ENCODE measurements around the gene DSG1.
A peak's percentile ranks its signal among the peaks of the same experiment; 100 is the strongest.

DSG1 gene

GRCh38 chr18:31317860-31318259 is at the start of gene DSG1:
TSS of gene DSG1 (plus strand) at chr18:31318160. CDS start at chr18:31318301, 141 bp downstream.
- Histone ChIP-seq H3K27ac (ENCODE audit: low read length) (no peak within 1 kb of the TSS), H3K36me3 (ENCODE audit: control insufficient read depth, insufficient read depth, low read length) (no peaks in the 10 kb centered on the region), H3K9me3 (ENCODE audit: control insufficient read depth, insufficient read depth, low read length) (no peaks in the 10 kb centered on the region), H3K4me3 (ENCODE audit: low read length) (no peak within 1 kb of the TSS), H3K4me1 (ENCODE audit: control insufficient read depth, insufficient read depth, low read length) (no peaks in the 10 kb centered on the region), H3K27me3 (ENCODE audit: control insufficient read depth, insufficient read depth, low read length) (no peaks in the 10 kb centered on the region)
- DNase-seq (ENCODE audit: low read depth, low spot score), result no peak
- WGBS (ENCODE audit: insufficient coverage, insufficient read length), result no CpG with 5 or more reads among the region's 3 CpGs

- Histone ChIP-seq H3K36me3 (ENCODE audit: control insufficient read depth, insufficient read depth, low read length) (no peaks in the 10 kb centered on the region), H3K27me3 (ENCODE audit: control insufficient read depth, insufficient read depth, low read length) (no peaks in the 10 kb centered on the region), H3K9me3 (ENCODE audit: control insufficient read depth, insufficient read depth, low read length) (no peaks in the 10 kb centered on the region), H3K4me3 (ENCODE audit: low read length) (no peak overlapping the region), H3K27ac (ENCODE audit: low read length) (no peak overlapping the region), H3K4me1 (ENCODE audit: control insufficient read depth, insufficient read depth, low read length) (no peaks in the 10 kb centered on the region)
- no peak for DNase-seq (ENCODE audit: low read depth, low spot score)
- WGBS (ENCODE audit: insufficient coverage, insufficient read length), result no CpG with 5 or more reads among the region's 1 CpG
These were observed 49.0 kb upstream of the DSG1 start for GRCh38 chr18:31268985-31269406.

- no peak overlapping the region for H3K27ac ChIP-seq (ENCODE audit: low read length)
- no peaks in the 10 kb centered on the region for H3K4me1 ChIP-seq (ENCODE audit: control insufficient read depth, insufficient read depth, low read length)
- no CpG with 5 or more reads among the region's 6 CpGs for WGBS (ENCODE audit: insufficient coverage, insufficient read length)
- H3K27me3 ChIP-seq (ENCODE audit: control insufficient read depth, insufficient read depth, low read length), result no peaks in the 10 kb centered on the region
- DNase-seq (ENCODE audit: low read depth, low spot score), result no peak
- no peak overlapping the region for H3K4me3 ChIP-seq (ENCODE audit: low read length)
- no peaks in the 10 kb centered on the region for H3K9me3 ChIP-seq (ENCODE audit: control insufficient read depth, insufficient read depth, low read length)
- no peaks in the 10 kb centered on the region for H3K36me3 ChIP-seq (ENCODE audit: control insufficient read depth, insufficient read depth, low read length)
These were observed 48.4 kb upstream of the DSG1 start for GRCh38 chr18:31269566-31269965.

GRCh38 chr18:31270578-31270977 is 47.4 kb upstream of the DSG1 start:
- no peaks in the 10 kb centered on the region for H3K9me3 ChIP-seq (ENCODE audit: control insufficient read depth, insufficient read depth, low read length)
- H3K36me3 ChIP-seq (ENCODE audit: control insufficient read depth, insufficient read depth, low read length), result no peaks in the 10 kb centered on the region
- no peaks in the 10 kb centered on the region for H3K4me1 ChIP-seq (ENCODE audit: control insufficient read depth, insufficient read depth, low read length)
- no peak overlapping the region for H3K4me3 ChIP-seq (ENCODE audit: low read length)
- H3K27ac ChIP-seq (ENCODE audit: low read length), result no peak overlapping the region
- no peaks in the 10 kb centered on the region for H3K27me3 ChIP-seq (ENCODE audit: control insufficient read depth, insufficient read depth, low read length)
- WGBS (ENCODE audit: insufficient coverage, insufficient read length), result no CpG with 5 or more reads among the region's 4 CpGs
- DNase-seq (ENCODE audit: low read depth, low spot score), result no peak

- no peak overlapping the region for H3K27ac ChIP-seq (ENCODE audit: low read length)
- no peak for DNase-seq (ENCODE audit: low read depth, low spot score)
These were observed 44.0 kb upstream of the DSG1 start for GRCh38 chr18:31273812-31274527.

GRCh38 chr18:31274931-31275330 is 43.0 kb upstream of the DSG1 start:
- no CpG with 5 or more reads among the region's 2 CpGs for WGBS (ENCODE audit: insufficient coverage, insufficient read length)
- H3K4me3 ChIP-seq (ENCODE audit: low read length), result no peak overlapping the region
- no peaks in the 10 kb centered on the region for H3K4me1 ChIP-seq (ENCODE audit: control insufficient read depth, insufficient read depth, low read length)
- DNase-seq (ENCODE audit: low read depth, low spot score), result no peak
- no peak overlapping the region for H3K27ac ChIP-seq (ENCODE audit: low read length)
- no peaks in the 10 kb centered on the region for H3K9me3 ChIP-seq (ENCODE audit: control insufficient read depth, insufficient read depth, low read length)
- H3K27me3 ChIP-seq (ENCODE audit: control insufficient read depth, insufficient read depth, low read length), result no peaks in the 10 kb centered on the region
- H3K36me3 ChIP-seq (ENCODE audit: control insufficient read depth, insufficient read depth, low read length), result no peaks in the 10 kb centered on the region

More at GRCh38 chr18:31273812-31274527, 44.0 kb upstream of the DSG1 start:
- Histone ChIP-seq H3K9me3 (ENCODE audit: control insufficient read depth, insufficient read depth, low read length) (no peaks in the 10 kb centered on the region), H3K27me3 (ENCODE audit: control insufficient read depth, insufficient read depth, low read length) (no peaks in the 10 kb centered on the region), H3K4me3 (ENCODE audit: low read length) (no peak overlapping the region), H3K36me3 (ENCODE audit: control insufficient read depth, insufficient read depth, low read length) (no peaks in the 10 kb centered on the region), H3K4me1 (ENCODE audit: control insufficient read depth, insufficient read depth, low read length) (no peaks in the 10 kb centered on the region)
- WGBS (ENCODE audit: insufficient coverage, insufficient read length), result no CpG with 5 or more reads among the region's 5 CpGs

- no CpG with 5 or more reads among the region's 3 CpGs for whole genome bisulfite sequencing (ENCODE audit: insufficient coverage, insufficient read length)
- no peaks in the 10 kb centered on the region for H3K4me1 ChIP-seq (ENCODE audit: control insufficient read depth, insufficient read depth, low read length)
- H3K27me3 ChIP-seq (ENCODE audit: control insufficient read depth, insufficient read depth, low read length), result no peaks in the 10 kb centered on the region
- H3K27ac ChIP-seq (ENCODE audit: low read length), result no peak overlapping the region
- H3K36me3 ChIP-seq (ENCODE audit: control insufficient read depth, insufficient read depth, low read length), result no peaks in the 10 kb centered on the region
- no peaks in the 10 kb centered on the region for H3K9me3 ChIP-seq (ENCODE audit: control insufficient read depth, insufficient read depth, low read length)
- DNase-seq (ENCODE audit: low read depth, low spot score), result no peak
- H3K4me3 ChIP-seq (ENCODE audit: low read length), result no peak overlapping the region
These were observed 42.1 kb upstream of the DSG1 start for GRCh38 chr18:31275722-31276463.

- no peak overlapping the region for H3K27ac ChIP-seq (ENCODE audit: low read length)
- H3K9me3 ChIP-seq (ENCODE audit: control insufficient read depth, insufficient read depth, low read length), result no peaks in the 10 kb centered on the region
- no peaks in the 10 kb centered on the region; the same call in 1 of the 2 replicates for H3K4me1 ChIP-seq (ENCODE audit: control insufficient read depth, insufficient read depth, low read length)
- DNase-seq (ENCODE audit: low read depth, low spot score), result no peak
- no peak overlapping the region for H3K4me3 ChIP-seq (ENCODE audit: low read length)
- no peaks in the 10 kb centered on the region for H3K36me3 ChIP-seq (ENCODE audit: control insufficient read depth, insufficient read depth, low read length)
- WGBS (ENCODE audit: insufficient coverage, insufficient read length), result no CpG with 5 or more reads among the region's 1 CpG
- no peaks in the 10 kb centered on the region for H3K27me3 ChIP-seq (ENCODE audit: control insufficient read depth, insufficient read depth, low read length)
These were observed 39.3 kb upstream of the DSG1 start for GRCh38 chr18:31278609-31279071.

GRCh38 chr18:31280502-31280901 is 37.5 kb upstream of the DSG1 start:
- no CpG with 5 or more reads among the region's 2 CpGs for WGBS (ENCODE audit: insufficient coverage, insufficient read length)

GRCh38 chr18:31281437-31281836 is 36.5 kb upstream of the DSG1 start:
- Histone ChIP-seq H3K9me3 (ENCODE audit: control insufficient read depth, insufficient read depth, low read length) (no peaks in the 10 kb centered on the region), H3K4me1 (ENCODE audit: control insufficient read depth, insufficient read depth, low read length) (no peaks in the 10 kb centered on the region; the same call in 1 of the 2 replicates), H3K27me3 (ENCODE audit: control insufficient read depth, insufficient read depth, low read length) (no peaks in the 10 kb centered on the region), H3K36me3 (ENCODE audit: control insufficient read depth, insufficient read depth, low read length) (no peaks in the 10 kb centered on the region), H3K27ac (ENCODE audit: low read length) (no peak overlapping the region), H3K4me3 (ENCODE audit: low read length) (no peak overlapping the region)
- peak; percentile 13 for DNase-seq (ENCODE audit: low read depth, low spot score)

More at GRCh38 chr18:31280502-31280901, 37.5 kb upstream of the DSG1 start:
- H3K27me3 ChIP-seq (ENCODE audit: control insufficient read depth, insufficient read depth, low read length), result no peaks in the 10 kb centered on the region
- no peaks in the 10 kb centered on the region; the same call in 1 of the 2 replicates for H3K4me1 ChIP-seq (ENCODE audit: control insufficient read depth, insufficient read depth, low read length)
- no peaks in the 10 kb centered on the region for H3K9me3 ChIP-seq (ENCODE audit: control insufficient read depth, insufficient read depth, low read length)
- DNase-seq (ENCODE audit: low read depth, low spot score), result no peak
- H3K27ac ChIP-seq (ENCODE audit: low read length), result no peak overlapping the region
- H3K36me3 ChIP-seq (ENCODE audit: control insufficient read depth, insufficient read depth, low read length), result no peaks in the 10 kb centered on the region
- no peak overlapping the region for H3K4me3 ChIP-seq (ENCODE audit: low read length)
